Glutamatergic neuron (in vitro differentiated cells): ENCODE results near the gene IMMP2L. TPM values are rescaled to one million over a fixed set of nuclear protein-coding genes. Genes with fewer than 3 reads are reported as not detected.
A peak's percentile ranks its signal among the peaks of the same experiment; 100 is the strongest.
"Not testable (repeated sequence)": the region's sequence is repeated elsewhere in the genome, so short reads cannot be mapped to it uniquely, and the experiment has no call there.

Experiments
- DNase-seq: peaks from one replicate; pipeline ENCODE4 v3.0.0; 2022
- H3K27ac Mint-ChIP-seq: one replicate; pipeline ENCODE4 v1.8.0; 2020; ENCODE audit warnings: mild to moderate bottlenecking, mixed read lengths, inconsistent platforms; ENCODE audit not compliant: unreplicated experiment
- H3K27me3 Mint-ChIP-seq: one replicate; pipeline ENCODE4 v1.8.0; 2020; ENCODE audit warnings: mild to moderate bottlenecking, moderate library complexity, mixed read lengths, inconsistent platforms; ENCODE audit not compliant: unreplicated experiment
- H3K36me3 Mint-ChIP-seq: one replicate; pipeline ENCODE4 v1.8.0; 2020; ENCODE audit warnings: mild to moderate bottlenecking, mixed read lengths, inconsistent platforms; ENCODE audit not compliant: unreplicated experiment
- H3K4me1 Mint-ChIP-seq: one replicate; pipeline ENCODE4 v1.8.0; 2020; ENCODE audit warnings: mild to moderate bottlenecking, low read depth, mixed read lengths, inconsistent platforms; ENCODE audit not compliant: unreplicated experiment
- H3K4me3 Mint-ChIP-seq: one replicate; pipeline ENCODE4 v1.8.0; 2020; ENCODE audit warnings: mild to moderate bottlenecking, mixed read lengths, inconsistent platforms; ENCODE audit not compliant: unreplicated experiment
- H3K9me3 Mint-ChIP-seq: one replicate; pipeline ENCODE4 v1.8.0; 2020; ENCODE audit warnings: mild to moderate bottlenecking, moderate library complexity, mixed read lengths, inconsistent platforms; ENCODE audit not compliant: unreplicated experiment
- CTCF ChIP-seq: fragments of 200-600 bp; sonication (generic); IDR thresholded peaks from one replicate; pipeline ENCODE4 v1.5.0; 2021; ENCODE audit not compliant: partially characterized antibody, unreplicated experiment
- long read RNA-seq: library from polyadenylated mRNA; unstranded; transcript quantifications from one replicate; pipeline ENCODE4 v2.0.0, GENCODE V29; 2020; ENCODE audit not compliant: unreplicated experiment
- total RNA-seq: library from RNA; stranded (reverse); fragmentation: NEBNext Ultra II Directional; extraction: Animal tissue kit (Norgen Biotek cat#: 25700); gene quantifications from one replicate; pipeline ENCODE4 v1.2.1, GENCODE V29; 2021; ENCODE audit not compliant: unreplicated experiment

The IMMP2L gene
- total RNA-seq: 9.6 TPM
- long read RNA-seq, partial matches to known transcripts: 0 of 1 reads
- long read RNA-seq, other reads (novel, unspliced or antisense): 1 of 1 reads

- H3K4me1 Mint-ChIP-seq: peaks cover 2% of the 10 kb centered on the region
- DNase-seq: peak; percentile 93
- peak within 1 kb of the TSS; percentile 89 for H3K4me3 Mint-ChIP-seq
- peaks cover 5% of the 10 kb centered on the region for H3K36me3 Mint-ChIP-seq
- peak within 1 kb of the TSS; percentile 75 for H3K27ac Mint-ChIP-seq
- peaks cover 3% of the 10 kb centered on the region for H3K27me3 Mint-ChIP-seq
- peaks cover 2% of the 10 kb centered on the region for H3K9me3 Mint-ChIP-seq
- TF ChIP-seq CTCF: no peak
Measured at GRCh38 chr7:111561904-111562732, at the start of gene IMMP2L. TSS of gene IMMP2L (minus strand) at chr7:111562492.

GRCh38 chr7:111609483-111610254 is 47.4 kb upstream of the IMMP2L start:
- not testable (repeated sequence) for H3K4me3 Mint-ChIP-seq, H3K36me3 Mint-ChIP-seq, H3K27ac Mint-ChIP-seq, H3K27me3 Mint-ChIP-seq, H3K9me3 Mint-ChIP-seq, H3K4me1 Mint-ChIP-seq
- DNase-seq: peak; percentile 18

- H3K9me3 Mint-ChIP-seq: peaks cover 2% of the 10 kb centered on the region
- H3K4me1 Mint-ChIP-seq: peaks cover 6% of the 10 kb centered on the region
- no peaks in the 10 kb centered on the region for H3K36me3 Mint-ChIP-seq
- TF ChIP-seq CTCF: no peak
- H3K4me3 Mint-ChIP-seq: no peak overlapping the region
- no peak overlapping the region for H3K27ac Mint-ChIP-seq
- peaks cover 2% of the 10 kb centered on the region for H3K27me3 Mint-ChIP-seq
- DNase-seq: no peak
Measured at GRCh38 chr7:111607621-111608020, 45.3 kb upstream of the IMMP2L start.

GRCh38 chr7:111605246-111605645 is 43.0 kb upstream of the IMMP2L start:
- Mint-ChIP-seq H3K9me3 (no peaks in the 10 kb centered on the region), H3K4me3 (no peak overlapping the region), H3K27me3 (no peaks in the 10 kb centered on the region), H3K27ac (no peak overlapping the region), H3K4me1 (peaks cover 4% of the 10 kb centered on the region), H3K36me3 (no peaks in the 10 kb centered on the region)
- no peak for TF ChIP-seq CTCF
- DNase-seq: no peak

- H3K4me1 Mint-ChIP-seq: no peaks in the 10 kb centered on the region
- H3K9me3 Mint-ChIP-seq: no peaks in the 10 kb centered on the region
Measured at GRCh38 chr7:111600091-111600490, 37.8 kb upstream of the IMMP2L start.

More at GRCh38 chr7:111600091-111600490, 37.8 kb upstream of the IMMP2L start:
- no peak for TF ChIP-seq CTCF
- Mint-ChIP-seq H3K27ac (no peak overlapping the region), H3K36me3 (no peaks in the 10 kb centered on the region), H3K4me3 (no peak overlapping the region), H3K27me3 (no peaks in the 10 kb centered on the region)
- DNase-seq: no peak
